ENCODE measurements around the gene MRPL33. TPM values are rescaled to one million over a fixed set of nuclear protein-coding genes. Genes with fewer than 3 reads are reported as not detected.

MRPL33 gene
- total and polyA plus RNA-seq, 4 donors = 59.9 to 174 (median 123) TPM

DNA sequence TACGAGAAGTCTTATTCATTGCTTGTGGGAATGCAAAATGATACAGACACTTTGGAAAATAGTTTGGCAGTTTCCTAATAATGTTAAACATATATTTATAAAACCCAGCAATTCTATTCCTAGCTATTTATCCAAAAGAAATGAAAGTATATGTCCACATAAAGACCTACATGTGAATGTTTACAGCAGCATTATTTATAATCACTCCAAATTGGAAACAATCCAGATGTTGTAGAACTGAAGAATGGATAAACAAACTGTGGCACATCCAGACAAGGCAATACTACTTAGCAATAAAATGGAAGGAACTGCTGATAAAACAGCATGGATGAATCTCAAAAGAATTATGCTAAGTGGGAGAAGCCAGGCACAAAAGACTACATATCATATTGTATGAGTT lies 19.3 kb downstream of the MRPL33 start:
- H3K4me1 ChIP-seq (ENCODE audit: control insufficient read depth in 5 of 5, insufficient read depth in 5 of 5, low read length in 5 of 5) = peaks cover 0 to 10% (median 2%) of the 10 kb centered on the region in 5 donors
- H3K36me3 ChIP-seq (ENCODE audit: control insufficient read depth in 4 of 4, insufficient read depth in 4 of 4, low read length in 4 of 4) = peaks cover 0 to 2% (median 0%) of the 10 kb centered on the region in 4 donors
- H3K9me3 ChIP-seq (ENCODE audit: control insufficient read depth in 4 of 4, insufficient read depth in 3 of 4, low read length in 3 of 4) = no peaks in the 10 kb centered on the region
- no peak overlapping the region for H3K4me3 ChIP-seq
- 92 to 96% methylated on average over 1 of the region's 1 CpG for WGBS, 2 donors
- no peak overlapping the region for H3K9ac ChIP-seq (ENCODE audit: insufficient read depth in 1 of 2, low read length in 2 of 2)
- DNase-seq = peak in 2 of 3 donors; percentile 83 to 84
- TF ChIP-seq, protein P1, sequence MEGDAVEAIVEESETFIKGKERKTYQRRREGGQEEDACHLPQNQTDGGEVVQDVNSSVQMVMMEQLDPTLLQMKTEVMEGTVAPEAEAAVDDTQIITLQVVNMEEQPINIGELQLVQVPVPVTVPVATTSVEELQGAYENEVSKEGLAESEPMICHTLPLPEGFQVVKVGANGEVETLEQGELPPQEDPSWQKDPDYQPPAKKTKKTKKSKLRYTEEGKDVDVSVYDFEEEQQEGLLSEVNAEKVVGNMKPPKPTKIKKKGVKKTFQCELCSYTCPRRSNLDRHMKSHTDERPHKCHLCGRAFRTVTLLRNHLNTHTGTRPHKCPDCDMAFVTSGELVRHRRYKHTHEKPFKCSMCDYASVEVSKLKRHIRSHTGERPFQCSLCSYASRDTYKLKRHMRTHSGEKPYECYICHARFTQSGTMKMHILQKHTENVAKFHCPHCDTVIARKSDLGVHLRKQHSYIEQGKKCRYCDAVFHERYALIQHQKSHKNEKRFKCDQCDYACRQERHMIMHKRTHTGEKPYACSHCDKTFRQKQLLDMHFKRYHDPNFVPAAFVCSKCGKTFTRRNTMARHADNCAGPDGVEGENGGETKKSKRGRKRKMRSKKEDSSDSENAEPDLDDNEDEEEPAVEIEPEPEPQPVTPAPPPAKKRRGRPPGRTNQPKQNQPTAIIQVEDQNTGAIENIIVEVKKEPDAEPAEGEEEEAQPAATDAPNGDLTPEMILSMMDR (IDR thresholded peaks at IDR 0.05; ENCODE audit: control extremely low read depth, extremely low read depth) = no peak
- ATAC-seq (ENCODE audit: insufficient read depth, low FRiP score) = no peak
- no peak overlapping the region for H3K27ac ChIP-seq (ENCODE audit: low read depth in 1 of 2, low read length in 1 of 2)
- H3K27me3 ChIP-seq (ENCODE audit: control insufficient read depth in 3 of 3, insufficient read depth in 3 of 3, low read length in 2 of 3) = no peaks in the 10 kb centered on the region

DNA sequence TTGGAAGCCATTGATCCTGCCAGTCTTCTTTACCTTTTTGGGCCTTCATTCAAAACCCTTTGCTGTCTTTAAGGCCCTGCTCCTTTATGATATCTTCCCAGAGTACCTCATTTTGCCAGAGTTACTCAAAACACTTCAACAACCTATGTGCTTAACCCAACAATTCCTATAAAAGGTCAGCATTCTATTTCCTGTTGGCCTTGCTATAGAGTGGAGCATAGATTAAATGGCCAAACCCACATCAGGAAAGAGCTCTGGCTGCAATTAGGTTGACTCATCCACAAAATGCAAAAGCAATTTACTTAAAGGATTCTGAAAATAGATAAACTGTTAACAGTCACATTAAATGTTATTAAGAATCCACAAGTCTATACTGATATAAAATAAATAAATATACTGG lies 21.2 kb downstream of the MRPL33 start:
- Histone ChIP-seq H3K9ac (ENCODE audit: insufficient read depth in 1 of 2, low read length in 2 of 2) (no peak overlapping the region), H3K36me3 (ENCODE audit: control insufficient read depth in 4 of 4, insufficient read depth in 4 of 4, low read length in 4 of 4) (no peaks in the 10 kb centered on the region), H3K4me1 (ENCODE audit: control insufficient read depth in 5 of 5, insufficient read depth in 5 of 5, low read length in 5 of 5) (peaks cover 0 to 21% (median 5%) of the 10 kb centered on the region in 5 donors), H3K27me3 (ENCODE audit: control insufficient read depth in 3 of 3, insufficient read depth in 3 of 3, low read length in 2 of 3) (no peaks in the 10 kb centered on the region), H3K9me3 (ENCODE audit: control insufficient read depth in 4 of 4, insufficient read depth in 3 of 4, low read length in 3 of 4) (no peaks in the 10 kb centered on the region), H3K4me3 (no peak overlapping the region), H3K27ac (ENCODE audit: low read depth in 1 of 2, low read length in 1 of 2) (no peak overlapping the region)
- no peak for ATAC-seq (ENCODE audit: insufficient read depth, low FRiP score)
- no peak for DNase-seq
- TF ChIP-seq, protein P1 (IDR thresholded peaks at IDR 0.05; ENCODE audit: control extremely low read depth, extremely low read depth) = no peak

DNA sequence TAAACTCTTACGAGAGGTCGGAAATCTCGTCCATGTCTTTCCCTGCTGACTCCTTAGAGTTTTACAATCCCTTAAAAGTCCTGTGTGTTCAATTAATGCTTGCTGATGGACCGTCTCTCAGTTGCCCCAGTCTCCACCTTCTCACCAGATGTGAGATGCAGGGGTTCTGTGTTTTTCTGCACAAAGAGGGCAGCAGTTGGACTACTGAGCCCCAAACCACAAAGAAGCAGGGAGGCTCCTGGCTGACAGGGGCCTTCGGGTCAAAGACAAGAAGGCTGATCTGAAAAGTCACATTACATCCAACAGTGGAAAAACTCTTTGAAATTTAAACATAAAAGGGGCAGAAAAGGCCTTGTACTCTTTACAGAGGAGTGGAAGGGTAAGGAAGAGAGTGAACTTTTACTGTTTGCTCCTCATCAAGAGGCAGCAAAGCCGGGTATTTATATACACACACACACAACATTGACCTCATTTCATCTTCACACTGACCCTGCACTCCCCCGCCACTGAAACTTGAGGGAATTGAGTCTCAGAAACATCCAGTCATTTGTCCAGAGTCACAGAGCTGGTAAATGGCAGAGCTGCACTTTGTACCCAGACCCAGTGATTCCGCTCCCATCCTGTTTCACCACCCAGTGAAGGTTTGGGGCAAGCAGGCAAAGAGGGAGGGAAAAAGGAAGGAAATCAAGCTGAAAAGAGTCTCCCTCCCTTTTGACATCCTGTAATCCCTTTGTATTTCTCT lies 23.7 kb downstream of the MRPL33 start:
- Histone ChIP-seq H3K4me3 (no peak overlapping the region), H3K9ac (ENCODE audit: insufficient read depth in 1 of 2, low read length in 2 of 2) (no peak overlapping the region), H3K9me3 (ENCODE audit: control insufficient read depth in 4 of 4, insufficient read depth in 3 of 4, low read length in 3 of 4) (no peaks in the 10 kb centered on the region), H3K27me3 (ENCODE audit: control insufficient read depth in 3 of 3, insufficient read depth in 3 of 3, low read length in 2 of 3) (no peaks in the 10 kb centered on the region), H3K27ac (ENCODE audit: low read depth in 1 of 2, low read length in 1 of 2) (peak overlapping the region; percentile 8 to 83), H3K4me1 (ENCODE audit: control insufficient read depth in 5 of 5, insufficient read depth in 5 of 5, low read length in 5 of 5) (peaks cover 0 to 30% (median 5%) of the 10 kb centered on the region in 5 donors), H3K36me3 (ENCODE audit: control insufficient read depth in 4 of 4, insufficient read depth in 4 of 4, low read length in 4 of 4) (no peaks in the 10 kb centered on the region)
- WGBS, 2 donors = 76 to 77% methylated on average over 8 of the region's 8 CpGs
- TF ChIP-seq, protein P1 (IDR thresholded peaks at IDR 0.05; ENCODE audit: control extremely low read depth, extremely low read depth) = no peak
- DNase-seq = peak in 2 of 3 donors; percentile 22 to 27
- no peak for ATAC-seq (ENCODE audit: insufficient read depth, low FRiP score)
